Endometrial microvascular endothelial cells (primary cell): ENCODE measurements around the gene BDH2. TPM values are rescaled to one million over a fixed set of nuclear protein-coding genes. Genes with fewer than 3 reads are reported as not detected.

ENCODE experiments used
- in situ Hi-C: cut with HindIII; loops from 2 replicates; pipeline ENCODE4 v1.10.0; 2017; ENCODE audit warnings: low sequenced_read_pairs, low pct_unique_long_range_greater_than_20kb; ENCODE audit errors: inconsistent ontology term
- total RNA-seq: library from RNA; depleted of rRNA; stranded (reverse); fragments of >200 nt; gene quantifications from one replicate; pipeline ENCODE4 v1.2.3, GENCODE V29; 2015; ENCODE audit errors: inconsistent ontology term

BDH2 gene
- total RNA-seq, 1 donor from 2014 or later, result 29.7 TPM

GRCh38 chr4:103044183-103044582 is 55.5 kb downstream of the BDH2 start:
- in situ Hi-C loops, result no loop called here

GRCh38 chr4:103036169-103036568 is 63.5 kb downstream of the BDH2 start:
- in situ Hi-C loops, result no loop called here

GRCh38 chr4:103032574-103032973 is 67.1 kb downstream of the BDH2 start:
- in situ Hi-C loops, result no loop called here

- in situ Hi-C loops, result no loop called here
Observed at GRCh38 chr4:103030791-103031190, 68.8 kb downstream of the BDH2 start.

GRCh38 chr4:103029300-103029699 is 70.3 kb downstream of the BDH2 start:
- in situ Hi-C loops, result no loop called here

Other genes starting within 250 kb of the BDH2 start
- gene CISD2, start 230.8 kb downstream of the BDH2 start, total RNA-seq, result 13.2 TPM
- gene SLC9B1, start 80.1 kb downstream of the BDH2 start, total RNA-seq, result not detected
- 21.4 TPM for gene SLC9B2, start 23.1 kb downstream of the BDH2 start, total RNA-seq
- 18.0 TPM for gene CENPE, start 98.5 kb upstream of the BDH2 start, total RNA-seq